NCI-H1694 (cell line): ENCODE data around the gene FGF8.

Source experiments
- DNase-seq: peaks from one replicate; lab custom pipeline; 2025; lab: John Stamatoyannopoulos, UW

The FGF8 gene

DNA sequence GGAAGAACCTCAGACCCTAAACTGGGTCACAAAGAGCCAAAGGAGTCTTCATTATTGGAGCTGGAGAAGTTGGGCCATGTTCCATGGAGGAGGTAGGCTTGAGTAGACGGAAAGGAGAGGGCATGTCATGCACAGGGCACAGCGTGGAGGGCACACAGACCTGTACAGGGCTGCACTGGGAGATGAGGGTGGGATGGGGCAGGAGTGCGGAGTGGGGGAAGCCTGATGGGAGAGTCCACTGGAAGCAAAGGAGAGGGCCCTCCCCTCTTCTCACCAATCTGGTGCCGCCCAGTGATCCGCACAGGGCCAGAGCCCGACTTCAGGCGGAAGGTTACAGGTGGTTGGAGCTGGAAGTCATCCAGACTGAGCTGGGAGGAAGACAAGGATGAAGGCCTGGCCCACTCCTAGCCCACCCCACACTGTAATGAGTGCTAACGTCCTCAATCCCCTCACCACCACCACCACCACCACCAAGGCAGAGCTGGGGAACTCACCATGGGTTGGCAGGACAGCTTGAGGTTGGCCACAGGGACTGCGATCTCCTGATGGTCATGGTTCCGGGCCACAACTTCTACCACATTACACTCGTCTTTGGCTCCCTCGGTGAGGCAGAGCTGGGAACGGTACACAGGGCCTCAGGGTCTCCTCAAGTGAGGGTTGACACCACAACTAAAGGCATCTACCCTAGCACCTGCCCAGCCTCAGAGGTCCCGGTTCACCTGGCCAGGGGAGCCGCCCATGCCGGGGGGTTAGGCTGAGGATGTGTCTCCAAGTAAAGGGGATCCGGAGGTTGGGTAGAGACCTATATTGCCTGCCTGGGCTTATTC lies 6.3 kb upstream of the FGF8 start:
- DNase-seq: no peak

DNA sequence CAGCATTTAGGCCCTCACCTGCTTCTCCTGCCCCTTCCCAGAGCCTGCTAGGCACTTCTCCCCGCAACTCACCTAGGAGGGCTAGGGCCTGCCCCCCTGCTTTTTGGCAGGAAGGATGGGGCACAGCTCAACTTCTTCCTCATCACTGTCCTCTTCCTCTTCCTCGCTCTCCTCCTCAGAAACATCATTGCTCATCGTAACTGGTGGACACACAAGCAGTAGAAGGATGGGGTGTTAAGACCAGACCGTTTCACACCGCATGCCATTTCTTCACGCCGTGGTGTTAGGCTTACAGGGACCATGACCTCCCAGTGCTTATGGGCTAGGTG lies 5.7 kb upstream of the FGF8 start:
- no peak for DNase-seq

DNA sequence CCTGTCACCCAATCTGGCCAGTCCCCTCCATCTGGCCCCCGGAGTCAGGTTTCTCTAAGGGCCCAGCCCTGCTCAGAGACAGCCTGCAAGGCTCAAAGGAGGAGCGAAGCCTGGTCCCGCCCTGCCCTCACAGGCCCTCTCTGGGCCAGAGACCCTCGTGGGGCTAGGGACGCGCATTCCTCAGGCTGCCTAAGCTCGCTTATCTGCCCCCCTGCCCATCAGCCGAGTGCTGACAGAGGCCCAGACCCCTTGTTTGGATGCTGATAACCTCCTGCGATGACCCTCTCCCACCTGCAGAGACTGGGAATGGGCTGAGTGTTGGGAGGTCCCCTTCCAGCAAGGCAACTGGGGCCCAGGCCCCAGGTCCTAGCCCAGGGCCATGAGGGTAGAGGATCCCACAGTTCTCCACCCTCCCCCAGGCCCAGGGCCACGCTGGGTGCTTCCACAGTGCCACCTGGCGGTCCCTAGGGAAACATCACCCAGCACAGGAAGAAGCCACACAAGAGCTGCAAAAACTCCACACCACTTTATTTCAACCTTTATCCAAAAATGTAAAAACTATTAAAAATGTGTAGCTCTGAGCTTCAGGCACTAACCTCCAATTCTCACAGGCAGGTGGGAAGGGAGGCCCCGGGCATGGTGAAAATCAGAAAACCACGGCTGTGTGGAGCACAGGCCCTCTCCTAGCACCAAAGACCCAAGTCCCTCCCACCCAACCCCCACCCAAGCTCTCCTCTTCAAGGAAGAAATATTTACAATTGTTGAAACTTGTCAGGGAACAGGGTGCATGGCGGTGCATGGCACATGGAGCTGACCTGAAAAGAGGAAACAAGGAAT lies 5.1 kb upstream of the FGF8 start:
- peak; percentile 69 for DNase-seq

GRCh38 chr10:101780187-101780817 lies 4.4 kb upstream of the FGF8 start:
- no peak for DNase-seq

GRCh38 chr10:101779544-101780186 lies 3.8 kb upstream of the FGF8 start:
- peak; percentile 31 for DNase-seq

DNA sequence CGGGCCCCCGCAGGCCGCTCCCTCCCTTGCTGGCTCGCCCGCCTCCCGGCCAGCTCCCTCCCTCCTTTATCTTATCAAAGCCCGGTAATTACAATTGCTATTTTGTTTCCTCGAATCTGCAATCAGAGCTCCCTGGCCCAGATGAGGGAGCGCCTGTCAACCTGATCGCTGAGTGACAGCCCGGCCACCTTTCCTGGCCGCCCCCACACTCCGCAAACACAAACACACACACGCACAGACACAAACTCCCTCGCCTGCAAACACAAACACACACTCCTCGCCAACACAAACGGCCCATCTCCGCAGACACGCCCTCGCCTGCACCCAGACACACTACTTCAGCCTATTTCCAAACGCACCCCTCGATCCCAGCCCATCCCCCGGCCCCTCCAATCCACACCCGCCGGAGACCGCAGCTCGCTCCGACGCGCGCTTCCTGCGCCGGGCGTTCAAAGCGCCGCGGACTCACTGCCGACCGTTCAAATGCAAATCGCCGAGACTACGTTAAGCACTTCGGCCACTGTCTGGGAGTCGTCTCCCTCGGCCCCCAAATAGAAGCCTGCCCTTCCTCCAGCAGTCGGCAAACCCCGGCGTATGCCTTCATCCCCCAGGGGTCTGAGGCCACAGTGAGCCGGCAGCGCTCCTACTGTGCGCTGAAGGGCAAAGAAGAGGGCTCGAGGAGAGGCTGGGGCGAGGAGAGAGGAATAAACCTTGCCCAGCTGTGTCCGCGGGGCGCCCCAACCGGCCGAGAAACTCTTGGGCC lies 3.0 kb upstream of the FGF8 start:
- DNase-seq: no peak

DNA sequence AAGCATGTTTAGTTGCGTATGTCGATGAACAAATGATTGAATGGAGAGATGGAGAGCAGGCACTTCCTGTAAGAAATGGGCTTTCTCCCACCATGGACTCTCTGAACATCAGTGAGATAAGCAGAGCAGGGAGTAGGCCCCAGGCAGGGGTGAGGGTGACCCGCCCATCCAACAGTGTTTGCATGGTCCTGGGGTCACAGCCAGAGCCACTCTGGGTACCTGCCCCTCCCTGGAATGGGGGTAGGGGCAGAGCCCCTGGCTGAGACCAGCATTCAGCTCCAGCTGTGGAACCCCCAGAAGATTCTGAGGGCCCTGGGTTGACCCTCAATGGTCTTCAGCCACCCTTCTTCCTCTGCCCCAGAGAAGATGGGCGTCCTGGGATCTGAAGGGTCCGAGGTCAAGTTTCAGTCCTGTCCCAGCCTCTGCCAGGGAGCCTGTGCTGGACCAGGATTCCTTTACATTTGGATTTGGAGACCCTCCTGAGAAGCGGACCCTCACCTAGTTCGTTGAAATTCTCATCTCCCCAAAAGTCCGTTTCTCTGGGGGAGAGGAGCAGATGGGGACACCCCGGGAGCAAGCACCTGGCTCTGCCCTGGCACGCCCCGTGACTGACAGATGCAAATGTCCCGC lies 2.4 kb upstream of the FGF8 start:
- DNase-seq: no peak

GRCh38 chr10:101777619-101778145 lies 1.8 kb upstream of the FGF8 start:
- no peak for DNase-seq

DNA sequence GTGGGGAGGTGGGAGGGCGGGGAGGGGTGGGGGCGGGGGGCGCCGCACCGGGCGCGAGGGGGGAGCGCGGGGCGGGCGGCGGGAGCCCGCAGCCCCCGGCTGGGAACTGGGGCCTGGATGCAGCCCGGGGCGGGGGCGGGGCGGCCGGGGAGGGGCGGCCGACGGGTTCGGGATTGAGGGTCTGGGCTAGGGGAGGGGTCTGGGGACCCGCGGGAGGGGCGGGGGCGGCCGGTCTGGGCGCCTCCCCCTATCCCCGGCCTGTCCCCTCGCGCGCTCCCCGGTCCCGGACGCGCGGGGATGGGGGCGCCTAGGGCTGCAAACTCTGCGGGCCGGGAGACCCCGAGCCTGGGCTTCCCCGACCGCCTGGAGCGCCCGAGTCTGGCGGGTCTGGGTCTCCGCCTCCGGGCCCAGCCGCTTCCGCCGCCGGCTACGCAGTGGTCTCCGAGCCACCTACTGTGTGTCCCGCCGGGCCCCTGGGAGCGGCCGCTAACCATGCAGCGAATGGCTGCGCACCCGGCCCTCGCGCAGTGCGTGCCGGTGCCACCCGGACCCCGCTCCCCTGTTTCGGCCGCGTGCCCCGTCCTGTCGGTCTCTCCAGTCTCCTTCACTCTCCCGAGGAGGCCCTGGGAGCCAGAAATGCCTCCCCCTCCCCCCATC lies 375 bp upstream of the FGF8 start:
- no peak for DNase-seq

GRCh38 chr10:101774589-101775272 lies 1.2 kb downstream of the FGF8 start:
- no peak for DNase-seq

DNA sequence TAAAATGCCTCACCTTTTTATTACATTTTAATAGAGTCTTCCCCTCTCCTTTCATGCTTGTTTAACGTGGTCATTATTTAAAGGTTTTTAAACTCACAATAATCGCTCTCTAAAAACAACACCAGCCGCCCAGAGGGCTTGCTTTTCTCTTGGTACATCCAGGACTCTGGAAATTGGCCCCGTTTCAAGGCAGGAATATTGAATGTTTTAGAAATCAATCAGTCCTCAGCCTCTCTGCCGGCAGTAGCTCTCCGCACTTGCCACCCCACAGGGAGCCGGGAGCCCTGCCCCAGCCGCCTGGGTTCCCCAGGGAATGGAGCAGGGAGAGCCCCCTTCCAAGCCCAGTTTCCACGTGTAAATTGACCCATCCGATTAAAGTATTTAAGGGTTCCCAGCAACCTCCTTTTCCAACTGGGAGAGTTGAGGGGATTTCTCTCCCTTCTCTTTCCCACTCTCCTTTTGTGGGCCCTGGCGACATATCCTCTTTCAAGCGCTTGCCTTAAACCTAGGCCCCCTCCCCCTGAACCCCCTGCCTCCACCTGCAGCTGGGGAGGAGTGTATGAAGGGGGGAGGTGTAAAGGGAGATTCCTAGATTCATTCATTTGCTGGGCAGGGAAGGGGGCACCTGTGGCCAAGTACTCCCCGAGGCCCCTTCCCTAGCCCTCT lies 1.9 kb downstream of the FGF8 start:
- no peak for DNase-seq

- DNase-seq: no peak
Measured at GRCh38 chr10:101772895-101773761, 2.8 kb downstream of the FGF8 start.

- DNase-seq: no peak
Measured at GRCh38 chr10:101772017-101772894, 3.7 kb downstream of the FGF8 start.

DNA sequence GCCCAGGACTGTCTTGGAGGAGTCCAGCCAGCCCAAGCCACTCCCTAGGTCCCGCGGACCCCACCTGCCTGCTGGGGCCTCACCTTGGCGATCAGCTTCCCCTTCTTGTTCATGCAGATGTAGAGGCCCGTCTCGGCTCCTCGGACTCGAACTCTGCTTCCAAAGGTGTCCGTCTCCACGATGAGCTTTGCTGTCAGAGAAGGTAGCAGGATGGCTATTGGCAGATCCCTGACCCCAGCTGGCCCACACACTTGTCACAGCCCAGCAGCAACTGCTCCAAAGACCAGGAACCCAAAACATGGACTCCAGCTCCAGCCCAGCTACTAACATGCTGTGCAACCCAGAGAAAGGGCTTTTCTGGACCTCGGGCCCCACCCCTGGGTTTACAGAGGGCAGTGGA lies 4.5 kb downstream of the FGF8 start:
- no peak for DNase-seq

- no peak for DNase-seq
Measured at GRCh38 chr10:101770331-101771215, 5.3 kb downstream of the FGF8 start.

DNA sequence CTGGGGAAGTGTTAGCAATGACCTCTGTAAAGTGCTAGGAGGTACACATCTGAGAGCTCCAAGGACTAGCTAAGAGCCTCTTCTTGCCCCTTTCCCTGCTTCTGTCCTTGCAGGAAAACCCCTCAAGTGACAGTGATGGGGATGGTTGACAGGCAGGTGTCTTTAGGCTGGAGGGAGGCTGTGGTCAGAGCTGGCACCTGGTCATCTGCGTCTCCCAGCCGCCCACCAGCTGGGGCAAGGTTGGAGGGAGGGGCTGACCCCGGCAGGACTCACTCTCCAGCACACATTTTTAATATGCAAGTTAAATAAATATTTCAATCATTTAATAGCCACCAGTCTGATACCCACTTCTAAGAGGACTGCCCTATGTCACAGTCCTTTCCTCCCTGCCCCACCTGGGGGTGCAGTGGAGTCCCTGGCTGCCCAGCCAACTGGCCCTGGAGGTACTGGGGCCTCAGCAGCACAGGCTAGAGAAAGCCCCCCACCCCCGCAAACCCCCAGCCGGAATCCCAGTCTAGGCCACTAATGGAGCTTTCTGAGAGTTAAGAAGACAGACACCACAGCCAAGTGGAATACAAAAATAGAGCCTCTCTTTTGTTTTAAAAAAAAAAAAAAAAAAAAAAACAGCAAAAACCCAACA lies 6.3 kb downstream of the FGF8 start:
- no peak for DNase-seq
